ENCODE data around the gene ESPNL.

DNA sequence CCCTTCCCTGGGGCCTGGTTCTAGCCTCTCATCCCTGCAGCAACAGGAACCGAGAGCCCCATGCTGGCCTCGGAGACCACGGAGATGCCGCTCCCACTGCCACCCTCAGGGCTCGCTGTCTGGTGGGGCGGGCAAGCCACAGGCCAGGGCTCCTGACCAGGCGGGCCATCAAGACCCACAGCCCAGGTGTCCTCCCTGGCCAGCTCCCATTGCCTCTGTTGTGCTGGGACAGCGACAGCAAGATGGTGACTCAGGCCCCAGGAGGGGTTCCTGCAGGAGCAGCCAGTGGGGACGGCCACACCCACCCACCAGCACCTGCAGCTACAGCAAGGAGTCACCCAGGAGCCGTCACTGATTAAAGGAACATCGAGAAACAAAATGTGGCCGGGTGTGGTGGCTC lies 45.7 kb downstream of the ESPNL start:
- TF ChIP-seq CTCF (IDR thresholded peaks at IDR 0.05; ENCODE audit: low read depth, low read length, missing input control) (no peak), MAX (IDR thresholded peaks at IDR 0.05) (no peak), HNF4A (conservative IDR thresholded peaks at IDR 0.05) (no peak)
